GM12873 (cell line): ENCODE results near the gene ITPR3.
A peak's percentile ranks its signal among the peaks of the same experiment; 100 is the strongest.

ENCODE experiments used
- CTCF ChIP-seq: IDR thresholded peaks from 2 replicates; pipeline ENCODE4 v1.5.1; 2012; ENCODE audit warnings: low read depth, mild to moderate bottlenecking, moderate library complexity, low read length, control low read depth; ENCODE audit not compliant: insufficient read depth; ENCODE audit errors: missing control alignments

ITPR3 gene

GRCh38 chr6:33739571-33739970, 118.4 kb downstream of the ITPR3 start:
- no peak for TF ChIP-seq CTCF

- no peak for TF ChIP-seq CTCF
Measured at GRCh38 chr6:33740204-33740608, 119.1 kb downstream of the ITPR3 start.

- TF ChIP-seq CTCF = no peak
Measured at GRCh38 chr6:33740794-33741193, 119.7 kb downstream of the ITPR3 start.

GRCh38 chr6:33742092-33742491, 121.0 kb downstream of the ITPR3 start:
- TF ChIP-seq CTCF = no peak

- TF ChIP-seq CTCF = no peak
Measured at GRCh38 chr6:33742837-33743236, 121.7 kb downstream of the ITPR3 start.

- TF ChIP-seq CTCF = peak; percentile 97
Measured at GRCh38 chr6:33744001-33744848, 123.1 kb downstream of the ITPR3 start.

- no peak for TF ChIP-seq CTCF
Measured at GRCh38 chr6:33744895-33745546, 123.9 kb downstream of the ITPR3 start.
